Karpas-422 (cell line): ENCODE data around the gene LSM12. TPM values are rescaled to one million over a fixed set of nuclear protein-coding genes. Genes with fewer than 3 reads are reported as not detected.
"Not testable (repeated sequence)": the region's sequence is repeated elsewhere in the genome, so short reads cannot be mapped to it uniquely, and the experiment has no call there.

ENCODE experiments used
- DNase-seq: peaks from one replicate; pipeline ENCODE4 v3.0.0-alpha.2; 2015
- H2AFZ ChIP-seq: fragments of 200-600 bp; sonication (generic); 2 replicates; pipeline ENCODE4 v1.6.1; 2014; ENCODE audit warnings: antibody characterized with exemption, low read length, mixed read lengths
- H3K27ac ChIP-seq: fragments of 200-600 bp; sonication (generic); 2 replicates; pipeline ENCODE4 v1.5.1; 2014; ENCODE audit warnings: mild to moderate bottlenecking, low read length, moderate library complexity
- H3K27me3 ChIP-seq: fragments of 200-600 bp; sonication (generic); 2 replicates; pipeline ENCODE4 v1.6.1; 2014; ENCODE audit warnings: low read length, mixed read lengths
- H3K36me3 ChIP-seq: fragments of 200-600 bp; sonication (generic); 2 replicates; pipeline ENCODE4 v1.6.1; 2014; ENCODE audit warnings: low read length, mixed read lengths; ENCODE audit not compliant: insufficient read depth
- H3K4me1 ChIP-seq: fragments of 200-600 bp; sonication (generic); 2 replicates; pipeline ENCODE4 v1.6.1; 2014; ENCODE audit warnings: mild to moderate bottlenecking, low read length, mixed read lengths
- H3K4me2 ChIP-seq: fragments of 200-600 bp; sonication (generic); 2 replicates; pipeline ENCODE4 v1.6.1; 2014; ENCODE audit warnings: low read length, low read depth, mild to moderate bottlenecking; ENCODE audit not compliant: poor library complexity, severe bottlenecking
- H3K4me3 ChIP-seq: fragments of 200-600 bp; sonication (generic); 2 replicates; pipeline ENCODE4 v1.5.1; 2014; ENCODE audit warnings: mild to moderate bottlenecking, antibody characterized with exemption, low read length, mixed read lengths
- H3K79me2 ChIP-seq: fragments of 200-600 bp; sonication (generic); 2 replicates; pipeline ENCODE4 v1.6.1; 2014; ENCODE audit warnings: mild to moderate bottlenecking, low read length, mixed read lengths
- H3K9ac ChIP-seq: fragments of 200-600 bp; sonication (generic); 2 replicates; pipeline ENCODE4 v1.6.0; 2014; ENCODE audit warnings: low read length
- H3K9me2 ChIP-seq: fragments of 200-600 bp; sonication (generic), shearing (Covaris generic); replicated peaks from 2 replicates; pipeline ENCODE4 v1.6.0; 2014; ENCODE audit warnings: mild to moderate bottlenecking, low read length, moderate library complexity; ENCODE audit not compliant: insufficient read depth
- H3K9me3 ChIP-seq: fragments of 300-700, 200-600 bp; sonication (generic); 2 replicates; pipeline ENCODE4 v1.6.1; 2014; ENCODE audit warnings: low read length, mixed read lengths
- H4K20me1 ChIP-seq: fragments of 200-600 bp; sonication (generic); 2 replicates; pipeline ENCODE4 v1.6.1; 2014; ENCODE audit warnings: mild to moderate bottlenecking, antibody characterized with exemption, low read length, low read depth; ENCODE audit not compliant: insufficient read depth
- total RNA-seq: library from RNA; depleted of rRNA; stranded (reverse); fragments of >200 nt; shearing (Covaris generic); gene quantifications from 2 replicates; pipeline ENCODE4 v1.2.3, GENCODE V29; 2014; ENCODE audit warnings: low replicate concordance

Gene LSM12
- total RNA-seq, 1 experiment from 2014 or later, result 73.1 TPM

- no peaks in the 10 kb centered on the region for H3K9me2 ChIP-seq
- no peaks in the 10 kb centered on the region for H3K27me3 ChIP-seq
- H3K27ac ChIP-seq, result no peak overlapping the region
- H3K9ac ChIP-seq, result no peak overlapping the region
- peaks cover 43% of the 10 kb centered on the region for H3K36me3 ChIP-seq
- no peak for DNase-seq
- H3K4me3 ChIP-seq, result no peak overlapping the region
- H2AFZ ChIP-seq, result no peak overlapping the region
- H4K20me1 ChIP-seq, result peaks cover 12% of the 10 kb centered on the region; the same call in 1 of the 2 replicates
- no peaks in the 10 kb centered on the region for H3K9me3 ChIP-seq
- no peaks in the 10 kb centered on the region for H3K4me1 ChIP-seq
- H3K4me2 ChIP-seq, result no peak overlapping the region
- peaks cover 74% of the 10 kb centered on the region for H3K79me2 ChIP-seq
These were observed 17.0 kb downstream of the LSM12 start for GRCh38 chr17:44049294-44050060.

- H3K4me1 ChIP-seq, H3K27me3 ChIP-seq, H3K9ac ChIP-seq, H3K27ac ChIP-seq, H2AFZ ChIP-seq, DNase-seq, H3K9me2 ChIP-seq, H3K9me3 ChIP-seq, H3K4me2 ChIP-seq, H3K4me3 ChIP-seq: not testable (repeated sequence)
- H3K79me2 ChIP-seq, result peaks cover 70% of the 10 kb centered on the region
- H4K20me1 ChIP-seq, result peaks cover 17% of the 10 kb centered on the region
- peaks cover 31% of the 10 kb centered on the region for H3K36me3 ChIP-seq
These were observed 19.6 kb downstream of the LSM12 start for GRCh38 chr17:44046893-44047292.

GRCh38 chr17:44045486-44045885 is 21.0 kb downstream of the LSM12 start:
- no peak for DNase-seq
- no peaks in the 10 kb centered on the region for H3K27me3 ChIP-seq
- H2AFZ ChIP-seq, result no peak overlapping the region
- H4K20me1 ChIP-seq, result peaks cover 21% of the 10 kb centered on the region
- no peaks in the 10 kb centered on the region for H3K9me2 ChIP-seq
- H3K4me3 ChIP-seq, result no peak overlapping the region
- H3K36me3 ChIP-seq, result peaks cover 27% of the 10 kb centered on the region
- no peak overlapping the region for H3K4me2 ChIP-seq
- peaks cover 4% of the 10 kb centered on the region for H3K4me1 ChIP-seq
- H3K9me3 ChIP-seq, result no peaks in the 10 kb centered on the region
- no peak overlapping the region for H3K9ac ChIP-seq
- no peak overlapping the region for H3K27ac ChIP-seq
- H3K79me2 ChIP-seq, result peaks cover 73% of the 10 kb centered on the region

GRCh38 chr17:44044071-44044470 is 22.4 kb downstream of the LSM12 start:
- H3K79me2 ChIP-seq, result peaks cover 74% of the 10 kb centered on the region
- no peak overlapping the region for H3K4me3 ChIP-seq
- H3K9me2 ChIP-seq, result no peaks in the 10 kb centered on the region
- H4K20me1 ChIP-seq, result peaks cover 29% of the 10 kb centered on the region
- H3K4me2 ChIP-seq, result no peak overlapping the region
- H3K36me3 ChIP-seq, result peaks cover 31% of the 10 kb centered on the region
- H3K27me3 ChIP-seq, result no peaks in the 10 kb centered on the region
- no peaks in the 10 kb centered on the region for H3K9me3 ChIP-seq
- peaks cover 4% of the 10 kb centered on the region for H3K4me1 ChIP-seq
- no peak for DNase-seq
- no peak overlapping the region for H3K27ac ChIP-seq
- no peak overlapping the region for H2AFZ ChIP-seq
- H3K9ac ChIP-seq, result no peak overlapping the region

- H2AFZ ChIP-seq, result no peak overlapping the region
- H3K4me3 ChIP-seq, result no peak overlapping the region
- H3K9me3 ChIP-seq, result no peaks in the 10 kb centered on the region
- peaks cover 29% of the 10 kb centered on the region for H4K20me1 ChIP-seq
- H3K4me2 ChIP-seq, result no peak overlapping the region
- no peak overlapping the region for H3K9ac ChIP-seq
- peaks cover 25% of the 10 kb centered on the region for H3K36me3 ChIP-seq
- H3K27ac ChIP-seq, result no peak overlapping the region
- H3K27me3 ChIP-seq, result no peaks in the 10 kb centered on the region
- no peaks in the 10 kb centered on the region for H3K9me2 ChIP-seq
- H3K4me1 ChIP-seq, result peaks cover 4% of the 10 kb centered on the region
- peaks cover 69% of the 10 kb centered on the region for H3K79me2 ChIP-seq
- no peak for DNase-seq
These were observed 23.2 kb downstream of the LSM12 start for GRCh38 chr17:44043272-44043696.

- Histone ChIP-seq H3K36me3 (peaks cover 27% of the 10 kb centered on the region), H3K9me3 (no peaks in the 10 kb centered on the region), H3K4me3 (no peak overlapping the region), H3K4me2 (no peak overlapping the region), H3K79me2 (peaks cover 51% of the 10 kb centered on the region), H3K9me2 (no peaks in the 10 kb centered on the region), H3K4me1 (peaks cover 4% of the 10 kb centered on the region), H3K27me3 (no peaks in the 10 kb centered on the region), H4K20me1 (peaks cover 29% of the 10 kb centered on the region), H3K9ac (no peak overlapping the region), H2AFZ (no peak overlapping the region), H3K27ac (no peak overlapping the region)
- DNase-seq, result no peak
These were observed 26.4 kb downstream of the LSM12 start for GRCh38 chr17:44039829-44040635.

GRCh38 chr17:44038604-44039011 is 27.9 kb downstream of the LSM12 start:
- Histone ChIP-seq H3K27me3 (no peaks in the 10 kb centered on the region), H4K20me1 (peaks cover 20% of the 10 kb centered on the region; the same call in 1 of the 2 replicates), H3K9ac (no peak overlapping the region), H3K4me1 (peaks cover 4% of the 10 kb centered on the region), H3K27ac (no peak overlapping the region), H3K36me3 (peaks cover 28% of the 10 kb centered on the region), H3K9me2 (no peaks in the 10 kb centered on the region), H3K79me2 (peaks cover 38% of the 10 kb centered on the region), H3K9me3 (no peaks in the 10 kb centered on the region), H3K4me2 (no peak overlapping the region), H3K4me3 (no peak overlapping the region), H2AFZ (no peak overlapping the region)
- no peak for DNase-seq

GRCh38 chr17:44037471-44037870 is 29.0 kb downstream of the LSM12 start:
- no peak overlapping the region for H3K27ac ChIP-seq
- no peaks in the 10 kb centered on the region for H3K9me2 ChIP-seq
- H3K79me2 ChIP-seq, result peaks cover 29% of the 10 kb centered on the region
- no peak for DNase-seq
- no peak overlapping the region for H3K9ac ChIP-seq
- H4K20me1 ChIP-seq, result peaks cover 14% of the 10 kb centered on the region; the same call in 1 of the 2 replicates
- no peak overlapping the region for H3K4me2 ChIP-seq
- peaks cover 31% of the 10 kb centered on the region for H3K36me3 ChIP-seq
- no peak overlapping the region for H3K4me3 ChIP-seq
- no peaks in the 10 kb centered on the region for H3K27me3 ChIP-seq
- H3K9me3 ChIP-seq, result no peaks in the 10 kb centered on the region
- H2AFZ ChIP-seq, result no peak overlapping the region
- peaks cover 4% of the 10 kb centered on the region for H3K4me1 ChIP-seq
